ENCODE results near the gene COL7A1. TPM values are rescaled to one million over a fixed set of nuclear protein-coding genes. Genes with fewer than 3 reads are reported as not detected.

The COL7A1 gene
- total RNA-seq, 2 experiments from 2014 or later, result 4.1 to 10.8 TPM

DNA sequence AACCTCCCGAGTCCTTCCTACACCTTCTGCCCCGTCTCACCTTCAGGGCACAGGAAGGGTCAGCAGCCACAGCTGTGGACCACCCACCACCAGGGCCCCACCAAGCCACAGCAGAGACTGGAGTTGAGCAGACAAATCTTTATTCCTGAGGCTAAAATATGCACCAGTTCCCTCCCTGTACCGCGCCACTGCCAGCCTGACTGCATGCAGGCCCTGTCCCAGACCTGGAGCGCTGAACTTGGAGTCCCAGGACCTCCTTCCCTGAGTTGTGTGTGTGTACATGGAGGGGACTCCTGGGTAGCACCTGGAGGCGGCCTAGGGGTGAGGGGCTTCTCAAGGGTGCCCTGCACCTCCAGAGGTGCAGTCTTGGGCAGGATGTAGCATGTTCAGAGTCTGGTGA lies 30.5 kb upstream of the COL7A1 start:
- intact Hi-C loops (cut with micrococcal nuclease; ENCODE audit: unreplicated experiment), result no loop called here
- Histone ChIP-seq H3K27ac (ENCODE audit: low read depth, low read length, poor library complexity, severe bottlenecking) (no peak overlapping the region), H3K36me3 (ENCODE audit: insufficient read depth, low read length) (peaks cover 11% of the 10 kb centered on the region; the same call in 1 of the 2 replicates), H3K9me3 (ENCODE audit: low read length) (no peaks in the 10 kb centered on the region), H3K4me1 (ENCODE audit: insufficient read depth, low read length, poor library complexity, severe bottlenecking) (peaks cover 9% of the 10 kb centered on the region), H3K9me2 (ENCODE audit: insufficient read depth, low read length) (no peaks in the 10 kb centered on the region), H2AFZ (ENCODE audit: low read length) (no peak overlapping the region), H4K20me1 (ENCODE audit: insufficient read depth, low read length) (no peaks in the 10 kb centered on the region), H3K79me2 (ENCODE audit: insufficient read depth, low read depth, low read length) (no peaks in the 10 kb centered on the region), H3K4me2 (ENCODE audit: low read length) (no peak overlapping the region), H3K4me3 (ENCODE audit: low read depth, low read length, poor library complexity, severe bottlenecking) (no peak overlapping the region)
- no peak for DNase-seq (ENCODE audit: low spot score)
- TF ChIP-seq, protein P1, sequence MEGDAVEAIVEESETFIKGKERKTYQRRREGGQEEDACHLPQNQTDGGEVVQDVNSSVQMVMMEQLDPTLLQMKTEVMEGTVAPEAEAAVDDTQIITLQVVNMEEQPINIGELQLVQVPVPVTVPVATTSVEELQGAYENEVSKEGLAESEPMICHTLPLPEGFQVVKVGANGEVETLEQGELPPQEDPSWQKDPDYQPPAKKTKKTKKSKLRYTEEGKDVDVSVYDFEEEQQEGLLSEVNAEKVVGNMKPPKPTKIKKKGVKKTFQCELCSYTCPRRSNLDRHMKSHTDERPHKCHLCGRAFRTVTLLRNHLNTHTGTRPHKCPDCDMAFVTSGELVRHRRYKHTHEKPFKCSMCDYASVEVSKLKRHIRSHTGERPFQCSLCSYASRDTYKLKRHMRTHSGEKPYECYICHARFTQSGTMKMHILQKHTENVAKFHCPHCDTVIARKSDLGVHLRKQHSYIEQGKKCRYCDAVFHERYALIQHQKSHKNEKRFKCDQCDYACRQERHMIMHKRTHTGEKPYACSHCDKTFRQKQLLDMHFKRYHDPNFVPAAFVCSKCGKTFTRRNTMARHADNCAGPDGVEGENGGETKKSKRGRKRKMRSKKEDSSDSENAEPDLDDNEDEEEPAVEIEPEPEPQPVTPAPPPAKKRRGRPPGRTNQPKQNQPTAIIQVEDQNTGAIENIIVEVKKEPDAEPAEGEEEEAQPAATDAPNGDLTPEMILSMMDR (conservative IDR thresholded peaks at IDR 0.05; ENCODE audit: low read length), result no peak
- POLR2A ChIA-PET, result interaction anchor here (0.9 kb wide), 1 partner anchor 10 kb away, joined by 3 read pairs; no protein-coding TSS in a partner anchor
- CTCF ChIA-PET (ENCODE audit: unreplicated experiment), result no interaction called here
- no TSS peak for BruUV-seq (replicated peaks)

DNA sequence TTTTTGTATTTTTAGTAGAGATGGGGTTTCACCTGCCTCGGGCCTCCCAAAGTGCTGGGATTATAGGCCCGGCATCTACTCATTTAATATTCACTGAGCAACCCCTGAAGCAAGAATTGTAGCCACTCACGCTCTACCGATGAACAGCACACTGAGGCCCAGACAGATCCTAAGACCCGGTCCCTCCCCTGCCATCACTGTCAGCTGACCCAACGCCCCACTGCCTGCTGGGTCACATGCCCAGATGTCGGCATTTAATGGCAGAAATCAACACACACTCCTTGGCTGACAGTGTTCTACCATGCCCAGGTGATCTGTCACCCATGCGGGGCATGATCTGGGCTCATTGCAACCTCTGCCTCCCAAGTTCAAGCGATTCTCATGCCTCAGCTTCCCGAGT lies 29.6 kb upstream of the COL7A1 start:
- DNase-seq (ENCODE audit: low spot score), result no peak
- no peak for TF ChIP-seq EZH2phosphoT487 (IDR thresholded peaks at IDR 0.05; ENCODE audit: borderline replicate concordance, low read depth, low read length)
- TF ChIP-seq, protein P1 (conservative IDR thresholded peaks at IDR 0.05; ENCODE audit: low read length), result no peak
- Histone ChIP-seq H3K4me3 (ENCODE audit: low read depth, low read length, poor library complexity, severe bottlenecking) (no peak overlapping the region), H3K27ac (ENCODE audit: low read depth, low read length, poor library complexity, severe bottlenecking) (no peak overlapping the region), H3K36me3 (ENCODE audit: insufficient read depth, low read length) (peaks cover 11% of the 10 kb centered on the region; the same call in 1 of the 2 replicates), H3K79me2 (ENCODE audit: insufficient read depth, low read depth, low read length) (no peaks in the 10 kb centered on the region), H2AFZ (ENCODE audit: low read length) (no peak overlapping the region), H3K9me3 (ENCODE audit: low read length) (no peaks in the 10 kb centered on the region), H3K4me2 (ENCODE audit: low read length) (no peak overlapping the region), H4K20me1 (ENCODE audit: insufficient read depth, low read length) (no peaks in the 10 kb centered on the region), H3K9me2 (ENCODE audit: insufficient read depth, low read length) (no peaks in the 10 kb centered on the region), H3K4me1 (ENCODE audit: insufficient read depth, low read length, poor library complexity, severe bottlenecking) (peaks cover 9% of the 10 kb centered on the region)
- intact Hi-C loops (cut with micrococcal nuclease; ENCODE audit: unreplicated experiment), result no loop called here
- no TSS peak for BruUV-seq (replicated peaks)
- POLR2A ChIA-PET, result interaction anchor here (0.9 kb wide), 1 partner anchor 11 kb away, joined by 3 read pairs; no protein-coding TSS in a partner anchor
- CTCF ChIA-PET (ENCODE audit: unreplicated experiment), result no interaction called here

DNA sequence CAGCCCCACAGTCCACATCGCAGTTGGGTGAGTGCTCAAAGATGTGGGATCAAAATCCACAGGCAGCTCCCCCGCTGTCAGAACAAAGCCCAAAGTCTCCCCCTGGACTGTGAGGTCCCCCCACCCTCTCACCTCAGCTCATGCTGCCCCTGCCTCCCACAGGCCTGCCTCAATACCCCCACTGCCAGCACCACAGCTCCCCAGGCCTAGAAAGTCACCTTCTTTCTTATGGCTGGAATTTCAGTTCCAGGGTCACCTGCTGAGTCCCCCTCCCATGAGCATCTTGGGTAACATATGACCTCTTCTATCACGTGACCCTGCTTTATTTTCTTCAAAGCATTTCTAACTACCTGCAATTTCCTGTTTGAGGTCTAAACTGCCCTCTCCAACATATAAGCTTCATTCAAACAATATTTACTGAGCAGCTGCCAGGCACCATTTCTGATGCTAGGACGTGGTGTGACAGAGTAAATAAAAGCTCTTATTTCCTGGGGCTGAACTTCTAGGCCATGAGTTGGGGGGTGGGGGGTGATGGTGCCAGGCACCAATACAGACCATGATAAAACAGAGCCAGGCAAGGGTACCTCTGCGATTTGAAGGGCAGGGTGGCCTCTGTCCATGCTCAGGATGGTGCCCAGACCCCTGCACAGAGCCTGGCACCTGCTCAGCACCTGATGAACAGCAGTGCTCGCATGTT lies 28.9 kb upstream of the COL7A1 start:
- H2AFZ ChIP-seq (ENCODE audit: low read length), result 0 out of 2 replicates have a peak overlapping the region, but pooled peaks have one; percentile 10
- DNase-seq (ENCODE audit: low spot score), result peak; percentile 37
- peaks cover under 1% of the 10 kb centered on the region; the same call in 1 of the 2 replicates for H3K9me3 ChIP-seq (ENCODE audit: low read length)
- POLR2A ChIA-PET, result interaction anchor here (0.5 to 0.9 kb wide), 6 partner anchors 8 to 561 kb away, joined by 3 to 6 read pairs (median 4); no protein-coding TSS in a partner anchor
- no peak overlapping the region for H3K4me3 ChIP-seq (ENCODE audit: low read depth, low read length, poor library complexity, severe bottlenecking)
- H3K27ac ChIP-seq (ENCODE audit: low read depth, low read length, poor library complexity, severe bottlenecking), result no peak overlapping the region
- no peaks in the 10 kb centered on the region for H3K79me2 ChIP-seq (ENCODE audit: insufficient read depth, low read depth, low read length)
- intact Hi-C loops (cut with micrococcal nuclease; ENCODE audit: unreplicated experiment), result no loop called here
- CTCF ChIA-PET (ENCODE audit: unreplicated experiment), result no interaction called here
- H3K4me2 ChIP-seq (ENCODE audit: low read length), result no peak overlapping the region
- H3K9me2 ChIP-seq (ENCODE audit: insufficient read depth, low read length), result no peaks in the 10 kb centered on the region
- TF ChIP-seq EZH2phosphoT487 (IDR thresholded peaks at IDR 0.05; ENCODE audit: borderline replicate concordance, low read depth, low read length), result no peak
- TF ChIP-seq, protein P1 (conservative IDR thresholded peaks at IDR 0.05; ENCODE audit: low read length), result no peak
- peaks cover 9% of the 10 kb centered on the region for H3K4me1 ChIP-seq (ENCODE audit: insufficient read depth, low read length, poor library complexity, severe bottlenecking)
- H3K36me3 ChIP-seq (ENCODE audit: insufficient read depth, low read length), result peaks cover 11% of the 10 kb centered on the region; the same call in 1 of the 2 replicates
- no TSS peak for BruUV-seq (replicated peaks)
- H4K20me1 ChIP-seq (ENCODE audit: insufficient read depth, low read length), result no peaks in the 10 kb centered on the region
